HG02623 (cell line): Measurements from ENCODE around the gene DTL.

ENCODE experiments used
- ATAC-seq: cut with Tn5 transposase; IDR thresholded peaks from one replicate; pipeline ENCODE4 v1.9.1; 2021; ENCODE audit warnings: moderate library complexity; ENCODE audit not compliant: unreplicated experiment

DTL gene

DNA sequence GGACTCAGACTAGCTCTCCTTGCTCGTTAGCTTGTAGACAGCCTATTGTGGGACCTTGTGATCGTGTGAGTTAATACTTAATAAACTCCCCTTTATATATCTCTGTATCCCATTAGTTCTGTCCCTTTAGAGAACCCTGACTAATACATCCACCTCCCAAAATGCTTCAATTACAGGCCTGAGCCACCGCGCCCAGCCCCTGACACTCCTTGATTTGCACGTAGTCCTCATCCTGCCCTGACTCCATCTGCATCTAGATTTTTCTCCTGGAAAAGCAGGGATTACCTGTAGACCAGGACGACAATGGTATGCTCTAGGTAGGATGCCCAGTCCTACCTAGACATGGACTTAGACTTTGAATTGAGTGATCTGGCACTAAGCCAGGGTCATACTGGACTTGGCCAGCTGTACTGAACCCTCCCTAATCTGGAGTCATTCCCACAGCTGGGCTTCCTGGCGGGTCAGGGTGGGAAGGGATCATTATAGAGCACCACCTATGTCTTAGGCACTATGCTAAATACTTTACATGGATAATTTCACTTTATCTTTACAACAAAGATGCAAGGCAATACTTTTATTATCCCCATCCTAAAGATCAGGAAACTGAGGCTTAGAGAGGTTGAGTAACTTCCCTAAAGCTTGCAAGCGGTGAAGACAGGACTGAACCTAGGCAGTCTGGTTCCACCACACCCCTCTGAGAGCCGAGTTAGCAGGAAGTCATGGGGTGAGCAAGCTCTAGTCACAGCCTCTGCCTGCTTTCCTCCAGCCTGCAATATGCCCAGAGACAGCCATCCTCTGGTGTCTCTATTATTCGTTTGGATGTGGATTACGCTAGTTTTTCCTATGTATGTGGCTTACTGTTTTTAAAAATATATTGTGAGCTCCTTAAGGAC is 89.4 kb downstream of the DTL start:
- no peak for ATAC-seq

GRCh38 chr1:212125654-212126053 is 90.1 kb downstream of the DTL start:
- ATAC-seq = no peak

DNA sequence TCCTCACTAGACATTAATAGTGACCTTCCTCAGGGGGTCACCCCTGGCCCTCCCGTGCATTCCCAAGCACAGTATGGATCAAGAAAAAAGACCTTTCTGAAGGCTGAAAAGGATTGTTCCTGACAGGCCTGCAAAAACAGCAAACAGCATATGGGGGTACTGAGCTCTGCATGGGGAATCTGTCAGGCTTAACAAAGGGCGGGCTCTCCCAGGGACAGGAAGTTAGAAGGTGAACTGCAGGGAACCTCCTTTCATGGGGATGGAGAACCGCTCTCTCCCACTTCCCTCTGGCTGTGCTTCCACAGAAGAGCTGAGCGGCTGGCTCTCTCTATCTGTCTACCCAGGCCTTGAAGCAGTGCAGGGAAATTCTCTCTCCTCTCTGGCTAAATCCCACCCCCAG is 91.7 kb downstream of the DTL start:
- ATAC-seq = no peak

GRCh38 chr1:212129781-212130180 is 94.2 kb downstream of the DTL start:
- ATAC-seq = no peak

DNA sequence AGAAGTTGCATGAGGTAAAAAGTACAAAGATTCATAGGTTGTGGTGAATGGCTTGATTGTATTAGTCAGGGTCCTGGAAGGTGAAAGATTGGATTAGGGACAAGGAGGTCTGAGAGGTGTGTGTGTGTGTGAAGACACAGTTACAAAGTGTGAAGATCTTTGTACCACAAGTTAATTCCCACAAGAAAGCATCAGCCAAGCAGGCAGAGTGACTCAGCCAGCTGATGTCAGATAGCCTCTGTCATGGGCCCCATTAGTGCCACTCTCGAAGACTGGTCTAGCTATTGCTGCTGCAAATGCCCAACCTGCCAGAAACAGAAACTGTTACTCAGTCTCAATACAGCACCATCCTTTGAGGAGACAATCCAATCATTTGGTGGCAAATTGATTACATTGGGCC is 96.5 kb downstream of the DTL start:
- ATAC-seq = no peak

GRCh38 chr1:212133319-212133718 is 97.8 kb downstream of the DTL start:
- no peak for ATAC-seq

GRCh38 chr1:212135166-212135565 is 99.6 kb downstream of the DTL start:
- no peak for ATAC-seq

- ATAC-seq = no peak
Measured at GRCh38 chr1:212137854-212138253, 102.3 kb downstream of the DTL start.

DNA sequence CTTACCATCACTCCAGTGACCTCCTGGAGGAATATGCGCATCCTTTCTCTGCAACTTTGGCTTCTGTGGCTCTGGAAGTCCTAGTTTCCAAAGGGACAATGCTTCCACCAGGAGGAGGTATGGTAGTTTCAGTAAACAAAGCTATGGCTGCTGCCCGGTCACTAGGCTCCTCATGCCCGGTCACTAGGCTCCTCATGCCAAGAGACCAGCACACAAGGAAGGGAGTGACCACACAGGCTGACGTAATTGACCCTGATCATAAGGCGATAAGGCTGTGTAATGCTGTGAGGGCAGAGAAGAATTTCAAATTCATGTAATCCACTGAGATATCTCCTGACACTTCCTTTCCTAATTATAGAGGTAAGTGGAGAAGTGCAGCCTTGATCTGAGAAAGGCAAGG is 102.9 kb downstream of the DTL start:
- ATAC-seq = no peak

- ATAC-seq = no peak
Measured at GRCh38 chr1:212139526-212140135, 104.1 kb downstream of the DTL start.

DNA sequence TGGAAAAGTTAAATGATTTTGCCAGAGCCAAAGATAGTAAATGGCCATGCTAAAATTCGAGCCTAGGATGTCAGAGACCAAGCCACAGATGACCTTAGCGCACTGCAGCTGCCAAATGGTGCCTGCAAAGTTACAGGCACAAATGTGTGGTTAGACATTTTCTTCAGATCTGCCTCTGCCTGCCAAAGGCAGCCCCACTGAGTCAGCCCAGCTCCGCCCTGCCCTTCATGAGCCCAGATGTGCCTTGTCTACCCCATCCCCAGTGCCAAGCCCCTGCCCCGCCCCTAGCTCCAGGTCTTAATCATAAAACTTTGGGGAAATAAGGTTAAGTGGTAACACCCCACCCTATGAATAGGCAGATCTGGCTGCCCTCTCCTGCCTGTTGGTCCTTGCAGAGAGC is 105.9 kb downstream of the DTL start:
- no peak for ATAC-seq

- ATAC-seq = no peak
Measured at GRCh38 chr1:212142883-212143530, 107.5 kb downstream of the DTL start.

- ATAC-seq = no peak
Measured at GRCh38 chr1:212147581-212148033, 112.1 kb downstream of the DTL start.

GRCh38 chr1:212149566-212149965 is 114.0 kb downstream of the DTL start:
- ATAC-seq = no peak

DNA sequence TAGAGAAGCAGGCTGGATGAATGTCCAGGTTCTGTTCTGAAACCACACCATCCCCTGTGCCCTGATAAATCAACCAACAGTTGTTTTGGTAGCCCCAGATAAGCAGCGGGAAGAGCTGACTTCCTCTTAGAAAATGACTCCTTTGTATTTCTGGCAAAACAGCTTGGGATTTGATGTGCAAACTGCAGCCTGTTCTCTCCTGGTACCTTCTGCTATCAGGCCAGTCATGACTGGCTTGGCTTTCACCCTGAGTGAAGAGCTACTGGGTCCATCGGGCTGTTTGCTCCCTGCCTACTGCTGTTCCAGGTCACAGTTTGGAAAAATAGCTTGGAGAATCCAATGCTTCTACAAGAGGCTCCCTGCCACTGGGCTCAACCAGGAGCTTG is 116.8 kb downstream of the DTL start:
- ATAC-seq = no peak

- ATAC-seq = no peak
Measured at GRCh38 chr1:212152869-212153268, 117.3 kb downstream of the DTL start.

GRCh38 chr1:212153635-212154034 is 118.1 kb downstream of the DTL start:
- no peak for ATAC-seq
